Stimulated activated CD8-positive, alpha-beta memory T cell treated with anti-CD3 and anti-CD28 coated beads, Interleukin-12 subunit alpha, Interleukin-12 subunit beta, amount 100 ng/mL, for 24 hours (primary cell): ENCODE results near the gene ATR.
"Not testable (repeated sequence)": the region's sequence is repeated elsewhere in the genome, so short reads cannot be mapped to it uniquely, and the experiment has no call there.

Source experiments
- DNase-seq: peaks from one replicate; pipeline ENCODE4 v3.0.0-alpha.2; 2020; ENCODE audit errors: extremely low read depth

ATR gene

DNA sequence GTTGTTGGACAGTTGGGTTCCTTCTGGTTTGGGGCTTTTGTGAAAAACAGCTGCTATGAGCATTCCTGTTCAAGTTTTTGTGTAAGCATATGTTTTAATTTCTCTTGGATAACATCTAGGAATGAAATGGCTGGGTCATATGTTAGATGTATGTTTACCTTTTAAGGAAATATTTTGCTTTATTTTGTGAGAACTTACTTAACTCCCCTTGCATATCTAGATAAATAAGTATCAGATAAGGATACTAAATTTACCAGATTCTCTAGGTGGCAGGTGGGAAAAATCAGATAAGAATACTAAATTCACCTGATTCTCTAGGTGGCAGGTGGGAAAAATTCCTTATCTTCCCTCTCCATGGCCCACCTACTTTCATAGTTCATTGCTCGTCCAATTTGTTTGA is 16.6 kb upstream of the ATR start:
- no peak for DNase-seq

DNA sequence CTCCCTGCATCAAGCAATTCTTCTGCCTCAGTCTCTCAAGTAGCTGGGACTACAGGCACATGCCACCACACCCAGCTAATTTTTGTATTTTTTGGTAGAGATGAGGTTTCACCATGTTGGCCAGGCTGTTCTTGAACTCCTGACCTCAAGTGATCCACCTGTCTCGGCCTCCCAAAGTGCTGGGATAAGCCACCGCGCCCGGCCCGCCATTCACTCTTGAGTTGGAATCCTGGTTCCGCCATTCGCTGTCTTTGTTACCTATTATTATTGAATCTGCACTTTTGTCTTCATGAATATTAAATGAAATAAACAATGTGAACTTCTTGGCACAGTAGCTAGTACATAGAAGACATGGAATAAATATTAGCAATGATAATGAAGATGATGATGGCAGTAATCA is 13.7 kb upstream of the ATR start:
- not testable (repeated sequence) for DNase-seq

DNA sequence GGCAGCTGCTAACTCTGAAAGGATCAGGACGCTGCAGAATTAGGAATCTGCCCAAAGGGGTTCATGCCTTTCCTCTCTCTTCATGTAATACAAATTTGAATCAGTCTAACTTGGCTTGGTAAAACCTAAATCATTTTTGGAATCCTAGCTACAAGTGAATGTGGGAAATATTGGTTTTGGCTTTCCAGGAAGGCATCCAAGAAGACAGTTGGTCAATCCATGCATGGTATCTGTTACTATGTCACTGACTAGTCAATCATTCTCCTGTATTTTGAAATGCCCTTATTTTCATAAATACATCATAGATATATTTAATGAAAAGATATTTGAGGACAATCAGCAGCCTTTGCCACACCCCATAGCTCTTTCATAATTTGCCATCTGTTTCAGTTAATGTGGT is 10.2 kb upstream of the ATR start:
- DNase-seq, result no peak

DNA sequence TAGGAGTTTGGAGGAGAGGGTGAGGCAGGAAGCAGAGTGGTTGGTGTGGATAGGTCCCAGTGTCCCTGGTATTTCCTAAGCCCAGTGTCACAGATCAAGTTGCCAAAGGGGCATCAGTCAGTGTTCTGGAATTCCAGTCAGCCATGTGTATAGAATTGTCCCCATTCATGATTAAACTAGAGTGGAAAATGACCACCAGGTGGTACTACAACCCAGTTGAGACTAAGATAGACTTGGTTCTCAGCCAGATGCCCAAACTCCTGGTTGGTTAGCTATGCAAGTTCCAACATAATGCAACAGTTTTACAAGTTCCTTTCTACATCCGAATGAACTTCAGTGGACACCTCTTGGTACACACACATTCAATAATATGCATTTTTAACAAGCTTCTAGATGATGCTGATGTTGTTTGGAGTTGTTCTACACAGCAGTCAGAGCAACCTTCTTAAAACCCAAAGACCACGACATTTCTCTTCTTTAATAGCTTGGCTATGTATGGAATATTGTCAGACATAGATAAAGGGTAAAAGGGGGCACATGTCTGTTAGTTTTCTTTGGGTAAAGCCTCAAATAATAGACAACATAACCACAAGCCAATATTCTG is 8.4 kb upstream of the ATR start:
- DNase-seq, result no peak

DNA sequence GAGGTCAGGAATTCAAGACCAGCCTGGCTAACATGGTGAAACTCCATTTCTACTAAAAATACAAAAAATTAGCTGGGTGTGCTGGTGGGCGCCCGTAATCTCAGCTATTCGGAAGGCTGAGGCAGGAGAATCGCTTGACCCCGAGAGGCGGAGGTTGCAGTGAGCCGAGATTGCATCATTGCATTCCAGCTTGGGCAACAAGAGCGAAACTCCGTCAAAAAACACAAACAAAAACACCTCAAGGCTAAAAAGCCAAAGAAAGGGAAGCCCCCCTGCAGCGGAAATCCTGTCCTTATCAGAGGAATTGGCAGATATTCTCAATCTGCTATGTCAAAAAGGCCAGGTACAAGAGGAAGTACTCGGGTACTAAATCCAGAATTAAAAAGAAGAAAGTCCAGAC is 2.5 kb upstream of the ATR start:
- DNase-seq, result not testable (repeated sequence)

DNA sequence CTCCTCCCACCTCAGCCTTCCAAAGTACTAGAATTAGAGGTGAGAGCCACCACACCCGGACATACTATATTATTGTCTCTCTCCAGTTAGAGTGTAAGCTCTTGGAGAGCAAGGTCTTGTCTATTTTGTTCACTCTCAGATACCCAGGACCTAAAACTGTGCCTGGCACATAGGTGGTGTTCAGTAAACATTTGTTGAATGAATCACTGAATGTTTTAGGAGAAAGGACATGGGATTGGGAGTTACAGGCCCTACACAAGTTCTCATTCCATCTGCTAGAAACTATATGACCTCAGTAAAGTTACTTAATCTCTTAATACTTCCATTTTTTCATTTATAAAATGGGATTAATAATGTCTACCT is 1.5 kb upstream of the ATR start:
- no peak for DNase-seq

DNA sequence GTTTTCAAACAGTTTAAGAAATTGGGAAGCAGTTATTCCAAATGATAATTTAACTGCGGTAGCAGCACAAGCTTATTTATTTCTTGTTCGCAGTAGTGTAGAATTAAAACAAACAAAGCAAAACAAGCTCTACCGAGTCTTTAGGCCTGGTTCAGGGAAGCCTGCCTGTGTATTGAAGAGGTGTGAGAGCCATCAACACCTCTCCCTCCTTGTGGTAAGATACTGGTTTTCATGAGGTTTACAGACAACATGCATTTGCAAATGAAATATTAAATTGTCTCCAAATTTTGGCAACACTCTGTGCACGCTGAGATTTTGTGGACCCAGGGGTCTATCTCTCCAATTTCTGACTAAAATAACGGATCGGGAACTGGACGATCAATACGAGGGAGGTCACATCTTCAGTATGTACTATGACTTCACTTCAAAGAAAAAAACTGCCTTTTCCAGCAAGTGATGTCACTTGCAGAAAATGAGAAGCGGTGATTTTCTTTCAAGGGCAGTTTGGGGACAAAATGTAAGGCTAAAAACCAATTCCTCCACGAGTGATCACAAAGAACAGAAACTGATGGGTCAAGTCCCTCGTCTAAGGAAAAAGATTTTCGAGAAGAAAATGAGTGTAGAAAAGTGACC is 721 bp downstream of the ATR start:
- no peak for DNase-seq

DNA sequence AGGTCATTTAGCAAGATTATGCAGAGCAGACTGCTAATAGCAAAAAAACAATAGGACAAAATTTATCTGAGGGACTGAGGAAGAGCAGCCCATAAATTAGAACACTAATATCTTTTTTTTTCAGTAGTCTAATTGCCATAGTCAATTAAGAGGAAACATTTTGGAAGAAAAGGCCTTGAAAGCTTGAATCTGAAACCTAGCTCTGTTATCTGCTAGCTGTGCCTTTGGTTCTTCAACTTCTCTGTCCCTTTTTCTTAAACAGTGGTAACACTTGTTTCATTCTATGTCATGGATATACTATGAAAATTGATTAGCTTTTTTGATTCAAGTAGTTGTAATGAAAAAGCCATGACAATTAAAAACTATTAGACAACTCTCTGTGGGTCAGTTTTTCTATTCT is 1.7 kb downstream of the ATR start:
- DNase-seq, result no peak

DNA sequence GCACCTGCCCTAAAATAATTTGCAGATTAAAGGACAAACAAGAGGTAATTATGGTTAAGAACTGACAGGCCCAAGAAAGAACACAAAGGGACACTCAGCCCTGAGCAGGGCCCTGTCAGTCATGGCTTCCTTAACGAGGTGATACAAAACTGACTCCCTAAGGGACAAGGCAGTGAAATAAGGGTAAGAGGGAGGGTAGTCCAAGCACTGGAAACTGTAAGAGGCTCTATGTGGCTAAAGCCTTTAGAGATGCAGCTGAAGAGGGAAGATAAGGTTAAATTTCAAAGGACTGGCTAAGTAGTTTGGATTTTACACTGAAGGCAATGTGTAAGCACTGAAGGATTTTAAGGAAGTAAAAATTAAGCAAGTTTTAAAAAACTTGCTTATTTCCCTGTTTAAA is 3.9 kb downstream of the ATR start:
- DNase-seq, result no peak

DNA sequence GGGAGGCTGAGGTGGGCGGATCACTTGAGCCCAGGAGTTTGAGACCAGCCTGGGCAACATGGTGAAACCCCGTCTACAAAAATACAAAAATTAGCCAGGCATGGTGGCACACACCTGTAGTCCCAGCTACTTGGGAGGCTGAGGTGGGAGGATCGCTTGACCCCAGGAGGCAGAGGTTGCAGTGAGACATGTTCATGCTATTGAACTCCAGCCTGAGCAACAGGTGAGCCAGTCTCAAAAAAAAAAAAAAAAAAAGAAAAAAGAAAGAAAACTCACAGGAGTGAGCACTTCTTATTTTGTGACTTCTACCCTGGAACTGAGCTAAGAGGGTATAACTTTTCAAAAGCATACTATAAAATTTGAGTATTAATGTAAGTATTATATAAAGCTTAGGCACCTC is 4.3 kb downstream of the ATR start:
- DNase-seq, result not testable (repeated sequence)

DNA sequence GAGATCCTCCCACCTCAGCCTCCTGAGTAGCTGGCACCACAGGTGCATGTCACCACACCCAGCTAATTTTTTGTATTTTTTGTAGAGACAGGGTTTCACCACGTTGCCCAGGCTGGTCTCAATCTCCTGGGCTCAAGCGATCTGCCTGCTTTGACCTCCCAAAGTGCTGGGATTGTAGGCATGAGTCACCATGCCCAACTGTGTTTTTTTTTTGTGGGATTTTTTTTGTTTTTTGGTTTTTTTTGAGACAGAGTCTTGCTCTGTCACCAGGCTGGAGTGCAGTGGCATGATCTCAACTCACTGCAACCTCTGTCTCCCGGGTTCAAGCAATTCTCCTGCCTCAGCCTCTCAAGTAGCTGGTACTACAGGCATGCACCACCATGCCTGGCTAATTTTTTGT is 9.1 kb downstream of the ATR start:
- not testable (repeated sequence) for DNase-seq

DNA sequence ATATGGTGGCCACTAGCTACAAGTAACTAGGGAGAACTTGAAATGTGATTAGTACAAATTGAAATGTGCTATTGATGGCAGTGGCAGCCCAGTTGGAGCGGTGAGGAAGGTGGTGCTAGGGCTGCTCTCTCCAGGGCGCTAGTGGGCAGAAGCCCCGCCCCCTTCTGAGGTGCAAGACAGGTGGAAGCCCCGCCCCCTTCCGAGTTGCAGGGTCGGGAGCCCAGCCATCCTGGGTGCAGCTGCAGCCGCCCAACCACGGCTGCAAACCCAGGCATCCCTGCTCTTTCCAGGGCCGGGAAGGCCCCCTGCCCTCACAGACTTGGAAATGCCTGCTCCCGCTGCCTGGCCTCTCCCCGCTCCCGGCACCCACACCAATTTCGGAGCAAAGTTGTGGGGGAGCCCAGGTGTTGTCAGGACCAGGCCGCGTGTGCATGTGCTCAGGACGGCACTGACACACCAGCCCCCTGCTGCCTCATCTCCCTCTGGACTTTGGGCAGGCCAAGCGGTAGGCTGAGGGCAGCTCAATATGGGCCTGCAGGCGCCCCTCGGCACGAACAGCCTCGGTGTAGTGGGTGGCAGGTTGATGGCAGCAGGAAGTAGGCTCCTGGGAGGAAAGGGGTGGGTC is 10.0 kb downstream of the ATR start:
- no peak for DNase-seq

DNA sequence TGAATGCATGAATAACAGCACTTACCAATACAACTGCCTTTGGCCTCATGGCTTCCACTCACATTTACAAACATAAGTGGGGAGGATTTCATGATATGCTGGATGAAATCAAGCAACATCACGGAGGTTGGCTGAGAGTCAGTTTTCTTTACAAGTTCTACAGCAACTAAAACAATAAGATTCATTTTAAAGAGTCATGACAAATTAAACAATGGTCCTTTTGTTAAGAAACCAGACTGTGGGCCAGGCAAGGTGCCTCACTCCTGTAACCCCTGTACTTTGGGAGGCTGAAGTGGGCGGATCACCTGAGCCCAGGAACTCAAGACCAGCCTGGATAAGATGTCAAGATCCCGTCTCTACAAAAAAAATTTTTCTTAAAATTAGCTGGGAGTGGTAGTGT is 12.4 kb downstream of the ATR start:
- DNase-seq, result no peak

DNA sequence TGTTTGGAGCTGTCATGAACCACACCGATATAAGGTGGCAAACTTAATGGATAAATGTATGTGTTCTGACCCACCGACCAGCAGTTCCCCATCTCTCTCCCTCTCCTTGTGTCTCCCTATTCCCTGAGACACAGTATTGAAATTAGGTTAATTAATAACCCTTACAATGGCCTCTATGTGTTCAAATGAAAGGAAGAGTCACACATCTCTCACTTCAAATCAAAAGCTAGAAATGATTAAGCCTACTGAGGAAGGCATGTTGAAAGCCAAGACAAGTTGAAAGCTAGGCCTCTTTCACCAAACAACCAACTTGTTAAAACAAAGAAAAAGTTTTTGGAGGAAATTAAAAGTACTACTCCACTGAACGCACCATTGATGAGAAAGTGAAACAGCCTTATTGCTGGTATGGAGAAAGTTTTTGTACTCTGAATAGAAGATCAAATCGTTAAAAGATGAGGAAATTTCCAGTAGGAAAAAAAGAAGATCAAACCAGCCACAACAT is 15.0 kb downstream of the ATR start:
- DNase-seq, result no peak

DNA sequence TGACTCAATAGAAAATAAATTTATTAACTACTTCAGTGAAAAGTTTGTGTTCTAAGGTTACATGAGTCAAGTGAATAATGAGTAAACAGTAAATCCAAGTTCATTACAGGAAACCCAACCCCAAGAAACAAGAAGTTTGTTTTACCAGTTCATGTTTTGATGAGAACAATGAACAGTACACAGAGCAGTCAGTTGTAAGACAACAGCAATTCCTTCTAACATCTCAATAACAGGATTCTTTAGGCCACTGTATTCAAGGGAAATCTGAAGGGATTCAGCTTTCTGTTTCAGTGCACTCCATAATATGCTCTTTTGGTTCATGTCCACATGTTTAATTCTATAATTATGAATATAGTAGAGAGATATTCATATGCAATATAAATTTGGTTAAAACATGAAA is 18.4 kb downstream of the ATR start:
- DNase-seq, result no peak

DNA sequence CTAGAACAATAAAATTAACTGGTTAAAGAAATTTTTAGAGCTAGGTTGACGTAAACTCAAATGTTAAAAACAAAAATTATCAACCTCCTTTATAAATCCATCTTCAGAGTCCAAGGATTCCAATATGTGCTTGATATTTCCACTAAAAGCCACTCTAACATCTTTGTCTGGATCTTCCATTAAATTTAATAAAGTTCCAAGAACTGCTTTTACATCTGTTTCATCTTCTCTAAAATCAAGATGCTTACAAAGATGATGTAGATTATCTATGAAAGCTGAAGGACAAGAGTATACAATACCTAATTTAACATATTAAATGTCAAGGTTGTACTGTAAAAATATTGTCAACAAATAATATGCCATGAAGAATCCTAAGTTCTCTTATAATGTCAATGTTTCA is 24.8 kb downstream of the ATR start:
- no peak for DNase-seq

DNA sequence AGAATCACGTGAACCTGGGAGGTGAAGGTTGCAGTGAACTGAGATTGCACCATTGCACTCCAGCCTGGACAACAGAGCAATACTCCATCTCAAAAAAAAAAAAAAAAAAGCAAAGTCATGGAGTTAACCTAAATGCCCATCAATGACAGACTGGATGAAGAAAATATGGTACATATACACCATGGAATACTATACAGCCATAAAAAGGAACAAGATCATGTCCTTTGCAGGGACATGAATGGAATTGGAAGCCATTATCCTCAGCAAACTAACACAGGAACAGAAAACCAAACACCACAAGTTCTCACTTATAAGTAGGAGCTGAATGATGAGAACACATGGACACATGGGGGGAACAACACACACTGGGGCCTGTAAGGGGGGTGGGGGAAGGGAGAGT is 26.0 kb downstream of the ATR start:
- DNase-seq, result not testable (repeated sequence)

DNA sequence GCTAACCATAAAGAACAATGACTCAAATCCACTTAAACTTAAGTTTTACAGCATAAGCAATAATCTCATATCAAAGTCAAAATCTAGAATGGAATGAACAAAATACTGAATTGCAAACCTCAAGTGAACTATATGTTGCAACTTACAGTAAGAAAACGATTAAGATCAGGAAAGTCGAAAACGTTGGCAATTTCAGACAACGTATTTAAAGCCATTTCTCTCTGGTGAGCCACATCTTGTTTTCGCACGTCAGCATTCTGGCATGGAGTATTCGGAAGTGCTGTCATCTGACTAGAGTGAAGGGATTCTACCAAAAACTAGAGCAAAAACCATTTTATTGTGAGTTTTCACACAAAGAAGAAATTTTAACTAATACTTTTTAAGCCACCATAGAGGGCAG is 28.5 kb downstream of the ATR start:
- no peak for DNase-seq

DNA sequence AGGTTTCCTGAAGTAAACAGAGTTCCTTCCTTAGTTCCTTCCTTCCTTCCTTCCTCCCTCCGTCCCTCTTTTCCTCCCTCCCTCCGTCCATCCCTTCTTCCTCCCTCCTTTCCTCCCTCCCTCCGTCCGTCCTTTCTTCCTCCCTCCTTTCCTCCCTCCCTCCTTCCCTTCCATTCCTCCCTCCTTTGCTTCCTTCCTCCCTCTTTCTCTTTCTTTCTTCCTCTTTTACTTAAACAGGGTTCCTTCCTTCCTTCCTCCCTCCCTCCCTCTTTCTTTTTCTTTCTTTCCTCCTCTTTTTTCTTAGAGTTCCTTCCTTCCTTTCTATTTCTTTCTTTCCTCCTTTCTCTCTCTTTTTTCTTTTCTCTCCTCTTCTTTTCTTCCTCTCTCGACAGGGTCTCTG is 35.2 kb downstream of the ATR start:
- no peak for DNase-seq

DNA sequence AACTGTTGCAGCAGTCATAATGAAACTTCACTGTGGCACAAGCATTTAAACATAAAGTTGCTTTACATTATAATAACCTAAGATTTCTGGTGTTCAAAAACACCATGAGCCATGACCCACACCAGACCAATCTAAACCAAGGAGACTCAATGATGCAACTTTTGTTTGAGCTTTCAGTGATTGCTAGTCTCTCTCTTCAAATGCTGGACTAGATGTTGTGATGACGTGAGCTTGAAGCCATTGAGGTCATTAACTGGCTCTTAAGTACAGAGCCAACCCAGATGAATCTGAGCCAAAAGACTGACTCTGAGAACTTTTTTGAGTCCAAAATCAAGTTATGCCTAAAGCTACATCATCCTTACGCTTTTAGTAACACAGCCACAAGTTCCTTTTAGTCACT is 36.5 kb downstream of the ATR start:
- DNase-seq, result no peak

DNA sequence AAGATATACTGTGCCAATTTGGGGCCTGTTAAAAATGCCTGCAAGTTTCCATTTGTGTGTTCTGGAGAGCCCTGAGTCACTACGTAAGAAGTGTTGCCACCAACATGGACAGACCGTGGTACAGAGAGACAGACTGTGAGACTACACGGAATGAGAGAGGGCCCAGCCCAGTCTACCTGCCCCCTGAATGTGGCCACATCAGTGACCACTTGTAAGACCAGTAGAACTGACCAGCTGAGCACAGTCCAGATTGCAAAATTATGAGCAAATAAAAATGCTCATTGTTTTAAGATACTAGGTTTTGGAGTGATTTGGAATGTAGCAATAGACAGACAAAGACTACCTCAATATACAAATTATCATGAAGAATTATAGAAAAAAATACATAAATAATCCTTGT is 42.0 kb downstream of the ATR start:
- no peak for DNase-seq

DNA sequence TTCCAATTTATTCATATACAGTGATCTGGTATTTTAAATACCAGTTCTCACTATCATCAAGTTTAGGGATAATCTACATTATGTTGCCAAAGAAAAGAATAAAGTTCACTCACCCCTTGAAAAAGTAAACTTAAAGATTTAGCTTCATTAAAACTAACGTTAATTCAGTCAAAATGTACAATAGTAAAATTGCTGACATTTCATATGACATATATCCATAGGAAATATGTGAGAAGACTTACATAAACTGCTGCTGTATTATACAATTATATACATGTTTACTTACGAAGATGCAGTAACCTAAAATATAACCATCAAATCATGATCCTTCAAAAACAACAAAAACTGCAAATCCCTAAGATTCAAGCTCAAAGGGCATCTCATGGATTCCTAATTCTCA is 44.0 kb downstream of the ATR start:
- DNase-seq, result no peak

DNA sequence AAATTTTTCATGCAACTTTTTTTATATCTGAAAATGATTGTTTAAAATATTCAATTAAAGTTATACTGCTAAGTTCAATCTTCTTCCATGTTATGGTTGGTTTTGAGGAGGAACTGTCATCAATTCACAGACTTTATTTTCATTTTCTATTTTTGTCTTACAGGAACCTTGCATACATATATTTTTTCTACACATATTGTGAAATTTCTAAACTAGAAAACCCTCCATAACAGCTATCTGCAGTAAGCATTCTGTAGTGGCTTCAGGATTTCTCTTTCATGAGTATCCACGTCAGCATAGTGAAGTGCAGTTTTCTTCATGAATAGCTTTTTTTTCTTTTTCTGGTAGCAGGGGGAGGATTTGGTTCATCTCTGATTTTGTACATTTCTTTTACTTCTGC is 48.2 kb downstream of the ATR start:
- no peak for DNase-seq
